ENCODE data around the gene CDK11A. TPM values are rescaled to one million over a fixed set of nuclear protein-coding genes. Genes with fewer than 3 reads are reported as not detected.
"Not testable (repeated sequence)": the region's sequence is repeated elsewhere in the genome, so short reads cannot be mapped to it uniquely, and the experiment has no call there.

CDK11A gene
- total and polyA plus RNA-seq, 4 donors = 16.5 to 45.1 (median 27.3) TPM

DNA sequence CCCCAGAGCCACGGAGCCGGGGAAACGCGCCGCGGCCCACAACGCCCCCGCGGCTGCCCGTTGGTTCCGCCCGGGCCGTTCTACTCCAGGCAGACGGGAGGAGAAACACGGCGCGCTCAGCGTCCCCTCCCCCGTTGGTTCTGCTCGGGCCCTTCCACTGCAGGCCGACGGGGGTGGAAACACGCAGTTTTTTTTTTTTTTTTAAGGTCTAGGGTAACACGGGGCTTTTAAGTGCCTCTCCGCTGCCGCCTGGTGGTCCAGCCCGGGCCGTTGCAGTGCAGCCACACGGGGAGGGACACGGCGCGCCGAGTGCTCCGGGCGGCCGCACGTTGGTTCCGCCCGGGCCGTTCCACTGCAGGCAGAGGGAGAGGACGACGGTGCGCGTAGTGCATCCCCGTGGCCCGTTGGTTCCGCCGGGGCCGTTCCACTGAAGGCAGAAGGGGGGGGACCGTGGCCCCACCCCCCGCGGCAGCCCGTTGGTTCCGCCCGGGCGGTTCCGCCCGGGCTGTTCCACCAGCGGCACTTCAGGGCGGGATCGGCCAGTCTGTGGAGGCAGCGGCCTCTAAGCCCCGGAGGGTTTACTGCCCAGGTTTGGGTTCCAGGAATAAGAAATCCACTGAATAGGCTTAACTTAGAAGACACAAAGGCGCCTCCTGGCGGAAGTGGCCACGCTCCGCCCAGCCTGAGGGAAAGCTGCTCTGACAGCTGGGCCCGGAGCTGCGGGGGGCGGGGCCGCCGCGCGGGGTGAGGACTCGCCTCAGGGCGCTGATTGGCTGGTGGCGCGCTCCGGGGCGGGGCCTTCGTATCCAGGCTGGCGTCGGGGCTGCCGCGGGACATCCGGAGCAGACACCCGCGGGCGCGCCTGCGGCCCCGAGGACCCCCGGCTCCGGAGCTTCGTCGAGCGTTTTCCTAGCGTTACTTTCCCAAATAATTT is 31.2 kb downstream of the CDK11A start, which contains the start of gene SLC35E2B:
TSS of gene SLC35E2B (minus strand) at position 82 of the 934 bp plus-strand sequence. CDS start 16,096 bp downstream, outside the sequence.
- not testable (repeated sequence) for H3K9me3 ChIP-seq (ENCODE audit: control insufficient read depth in 4 of 4, insufficient read depth in 3 of 4, low read length in 3 of 4); H3K4me1 ChIP-seq (ENCODE audit: control insufficient read depth in 5 of 5, insufficient read depth in 5 of 5, low read length in 5 of 5); H3K27me3 ChIP-seq (ENCODE audit: control insufficient read depth in 3 of 3, insufficient read depth in 3 of 3, low read length in 2 of 3); H3K36me3 ChIP-seq (ENCODE audit: control insufficient read depth in 4 of 4, insufficient read depth in 4 of 4, low read length in 4 of 4)
- WGBS, 2 donors = 0% methylated on average over 12 to 23 of the region's 98 CpGs
- DNase-seq (peak; percentile 88 to 96 (median 93)), ATAC-seq (ENCODE audit: insufficient read depth, low FRiP score) (peak; percentile 90)
- H3K27ac ChIP-seq (ENCODE audit: low read depth in 1 of 2, low read length in 1 of 2) = peak within 1 kb of the TSS; percentile 73 to 85
- H3K4me3 ChIP-seq = peak within 1 kb of the TSS; percentile 28
- peak within 1 kb of the TSS in 1 of 2 donors; percentile 16 for H3K9ac ChIP-seq (ENCODE audit: insufficient read depth in 1 of 2, low read length in 2 of 2)

DNA sequence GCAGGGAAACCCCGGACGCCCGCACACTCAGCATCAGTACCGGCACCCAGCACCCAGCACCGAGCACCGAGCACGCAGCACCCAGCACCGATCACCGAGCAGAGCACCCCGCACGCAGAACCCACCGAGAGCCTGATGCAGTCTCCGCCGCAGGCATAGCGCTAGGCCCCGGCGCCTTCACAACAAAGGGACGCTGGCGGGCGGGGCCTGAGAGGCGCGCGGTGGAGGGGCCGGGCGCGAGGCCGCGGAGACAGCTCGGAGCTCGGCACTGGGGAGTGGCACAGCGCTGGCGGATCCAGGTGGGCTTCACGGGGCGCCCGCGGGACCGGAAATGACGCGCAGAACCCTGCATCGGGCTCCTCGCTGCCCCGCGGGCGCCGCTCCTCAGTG is 31.8 kb downstream of the CDK11A start:
- peak; percentile 48 to 80 (median 50) for DNase-seq
- not testable (repeated sequence) for H3K4me1 ChIP-seq (ENCODE audit: control insufficient read depth in 5 of 5, insufficient read depth in 5 of 5, low read length in 5 of 5); H3K9me3 ChIP-seq (ENCODE audit: control insufficient read depth in 4 of 4, insufficient read depth in 3 of 4, low read length in 3 of 4); H3K27me3 ChIP-seq (ENCODE audit: control insufficient read depth in 3 of 3, insufficient read depth in 3 of 3, low read length in 2 of 3); H3K36me3 ChIP-seq (ENCODE audit: control insufficient read depth in 4 of 4, insufficient read depth in 4 of 4, low read length in 4 of 4)
- Histone ChIP-seq H3K27ac (ENCODE audit: low read depth in 1 of 2, low read length in 1 of 2) (peak overlapping the region; percentile 73 to 85), H3K9ac (ENCODE audit: insufficient read depth in 1 of 2, low read length in 2 of 2) (peak overlapping the region in 1 of 2 donors; percentile 16), H3K4me3 (peak overlapping the region; percentile 28)
- WGBS, 2 donors = 0 to 1% methylated on average over 20 to 31 of the region's 45 CpGs
- ATAC-seq (ENCODE audit: insufficient read depth, low FRiP score) = peak; percentile 75

DNA sequence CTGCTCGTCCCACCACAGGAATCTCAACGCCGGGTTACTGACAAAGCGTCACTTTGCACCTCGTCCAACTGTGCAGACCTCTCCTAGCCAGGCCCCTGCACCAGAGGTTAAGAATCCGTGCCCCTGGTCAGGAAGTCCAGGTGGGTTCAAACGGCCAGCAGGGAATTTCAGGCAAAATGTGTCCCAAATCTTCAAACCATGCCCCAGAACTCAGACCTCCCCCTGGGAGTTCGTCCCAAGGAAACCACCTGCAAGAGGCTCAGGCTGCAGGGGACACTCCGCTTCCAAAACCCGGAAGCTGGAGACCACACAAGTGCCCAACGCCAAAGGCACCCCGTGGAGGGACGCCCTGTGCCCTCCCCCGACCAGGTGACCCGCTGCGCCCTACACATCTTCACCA is 32.7 kb downstream of the CDK11A start:
- not testable (repeated sequence) for H3K9ac ChIP-seq (ENCODE audit: insufficient read depth in 1 of 2, low read length in 2 of 2); H3K9me3 ChIP-seq (ENCODE audit: control insufficient read depth in 4 of 4, insufficient read depth in 3 of 4, low read length in 3 of 4); H3K27me3 ChIP-seq (ENCODE audit: control insufficient read depth in 3 of 3, insufficient read depth in 3 of 3, low read length in 2 of 3); H3K4me3 ChIP-seq; H3K27ac ChIP-seq (ENCODE audit: low read depth in 1 of 2, low read length in 1 of 2); H3K36me3 ChIP-seq (ENCODE audit: control insufficient read depth in 4 of 4, insufficient read depth in 4 of 4, low read length in 4 of 4); DNase-seq; H3K4me1 ChIP-seq (ENCODE audit: control insufficient read depth in 5 of 5, insufficient read depth in 5 of 5, low read length in 5 of 5); ATAC-seq (ENCODE audit: insufficient read depth, low FRiP score)
- 0 to 1% methylated on average over 2 to 4 of the region's 16 CpGs for WGBS, 2 donors

DNA sequence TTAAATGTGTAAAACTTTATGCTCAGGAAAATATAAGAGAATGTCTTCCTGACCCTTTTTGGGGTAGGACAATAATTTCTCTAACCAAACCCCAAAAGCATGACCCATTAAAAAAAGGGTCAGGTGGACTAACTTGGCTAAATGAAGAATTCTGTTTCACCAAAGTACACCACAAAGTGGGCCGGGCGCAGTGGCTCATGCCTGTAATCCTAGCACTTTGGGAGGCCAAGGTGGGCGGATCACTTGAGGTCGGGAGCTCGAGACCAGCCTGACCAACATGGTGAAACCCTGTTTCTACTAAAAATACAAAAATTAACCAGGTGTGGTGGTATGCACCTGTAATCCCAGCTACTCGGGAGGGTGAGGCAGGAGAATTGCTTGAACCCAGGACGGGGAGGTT is 34.6 kb downstream of the CDK11A start:
- not testable (repeated sequence) for H3K4me1 ChIP-seq (ENCODE audit: control insufficient read depth in 5 of 5, insufficient read depth in 5 of 5, low read length in 5 of 5); H3K9ac ChIP-seq (ENCODE audit: insufficient read depth in 1 of 2, low read length in 2 of 2); DNase-seq; H3K36me3 ChIP-seq (ENCODE audit: control insufficient read depth in 4 of 4, insufficient read depth in 4 of 4, low read length in 4 of 4); H3K27me3 ChIP-seq (ENCODE audit: control insufficient read depth in 3 of 3, insufficient read depth in 3 of 3, low read length in 2 of 3); H3K9me3 ChIP-seq (ENCODE audit: control insufficient read depth in 4 of 4, insufficient read depth in 3 of 4, low read length in 3 of 4); ATAC-seq (ENCODE audit: insufficient read depth, low FRiP score); H3K4me3 ChIP-seq; H3K27ac ChIP-seq (ENCODE audit: low read depth in 1 of 2, low read length in 1 of 2)
- 90 to 94% methylated on average over 5 to 6 of the region's 7 CpGs for WGBS, 2 donors

DNA sequence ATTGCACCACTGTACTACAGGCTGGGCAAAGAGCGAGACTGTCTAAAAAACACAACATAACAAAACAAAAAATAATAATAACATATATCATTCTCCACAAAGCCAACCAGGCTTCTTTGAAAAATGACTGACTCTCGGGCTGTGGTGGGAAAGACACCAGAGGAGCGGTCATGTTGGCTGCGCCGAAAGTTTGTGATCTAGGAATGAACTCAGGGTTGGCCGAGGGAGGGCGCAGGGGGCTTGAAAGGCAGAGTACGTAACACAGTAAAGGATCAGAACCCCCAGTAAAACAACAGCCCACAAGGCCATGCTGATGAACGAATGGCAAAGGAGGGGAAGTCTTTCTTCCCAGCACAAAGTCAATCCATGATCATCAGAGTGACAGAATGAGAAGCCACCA is 36.3 kb downstream of the CDK11A start:
- H3K9ac ChIP-seq (ENCODE audit: insufficient read depth in 1 of 2, low read length in 2 of 2) = no peak overlapping the region
- H3K36me3 ChIP-seq (ENCODE audit: control insufficient read depth in 4 of 4, insufficient read depth in 4 of 4, low read length in 4 of 4) = peaks cover 0 to 7% (median 4%) of the 10 kb centered on the region in 4 donors
- no peak overlapping the region for H3K4me3 ChIP-seq
- H3K27ac ChIP-seq (ENCODE audit: low read depth in 1 of 2, low read length in 1 of 2) = peak overlapping the region in 1 of 2 donors; percentile 15
- ATAC-seq (ENCODE audit: insufficient read depth, low FRiP score) = no peak
- TF ChIP-seq, protein P1, sequence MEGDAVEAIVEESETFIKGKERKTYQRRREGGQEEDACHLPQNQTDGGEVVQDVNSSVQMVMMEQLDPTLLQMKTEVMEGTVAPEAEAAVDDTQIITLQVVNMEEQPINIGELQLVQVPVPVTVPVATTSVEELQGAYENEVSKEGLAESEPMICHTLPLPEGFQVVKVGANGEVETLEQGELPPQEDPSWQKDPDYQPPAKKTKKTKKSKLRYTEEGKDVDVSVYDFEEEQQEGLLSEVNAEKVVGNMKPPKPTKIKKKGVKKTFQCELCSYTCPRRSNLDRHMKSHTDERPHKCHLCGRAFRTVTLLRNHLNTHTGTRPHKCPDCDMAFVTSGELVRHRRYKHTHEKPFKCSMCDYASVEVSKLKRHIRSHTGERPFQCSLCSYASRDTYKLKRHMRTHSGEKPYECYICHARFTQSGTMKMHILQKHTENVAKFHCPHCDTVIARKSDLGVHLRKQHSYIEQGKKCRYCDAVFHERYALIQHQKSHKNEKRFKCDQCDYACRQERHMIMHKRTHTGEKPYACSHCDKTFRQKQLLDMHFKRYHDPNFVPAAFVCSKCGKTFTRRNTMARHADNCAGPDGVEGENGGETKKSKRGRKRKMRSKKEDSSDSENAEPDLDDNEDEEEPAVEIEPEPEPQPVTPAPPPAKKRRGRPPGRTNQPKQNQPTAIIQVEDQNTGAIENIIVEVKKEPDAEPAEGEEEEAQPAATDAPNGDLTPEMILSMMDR (IDR thresholded peaks at IDR 0.05; ENCODE audit: control extremely low read depth, extremely low read depth) = no peak
- H3K4me1 ChIP-seq (ENCODE audit: control insufficient read depth in 5 of 5, insufficient read depth in 5 of 5, low read length in 5 of 5) = peaks cover 0 to 12% (median 0%) of the 10 kb centered on the region in 5 donors
- no peak for DNase-seq
- no peaks in the 10 kb centered on the region for H3K27me3 ChIP-seq (ENCODE audit: control insufficient read depth in 3 of 3, insufficient read depth in 3 of 3, low read length in 2 of 3)
- no peaks in the 10 kb centered on the region for H3K9me3 ChIP-seq (ENCODE audit: control insufficient read depth in 4 of 4, insufficient read depth in 3 of 4, low read length in 3 of 4)
- WGBS, 2 donors = 85 to 96% methylated on average over 9 of the region's 9 CpGs

All from lung (tissue), 12 donors.